ENCODE measurements around the gene ATP1B1. TPM values are rescaled to one million over a fixed set of nuclear protein-coding genes. Genes with fewer than 3 reads are reported as not detected.

ATP1B1 gene
- total RNA-seq, 1 experiment from 2014 or later = 44.4 TPM

GRCh38 chr1:169103480-169103893, 3.0 kb upstream of the ATP1B1 start:
- no peaks in the 10 kb centered on the region; a peak in 1 of 5 replicates for H3K9me3 Mint-ChIP-seq
- Histone ChIP-seq H2BK15ac (ENCODE audit: low read depth, low read length) (no peak overlapping the region), H4K20me1 (ENCODE audit: control insufficient read depth, insufficient read depth, insufficient read length) (no peaks in the 10 kb centered on the region), H3K4ac (ENCODE audit: low read depth, low read length) (no peak overlapping the region), H4K8ac (replicated peaks; ENCODE audit: insufficient read length, low read depth, low read length) (no peak overlapping the region), H4K91ac (ENCODE audit: insufficient read length, low read depth, low read length) (no peak overlapping the region), H4K5ac (ENCODE audit: insufficient read length, low read depth, low read length) (no peak overlapping the region), H3K14ac (ENCODE audit: insufficient read depth, low read length) (no peak overlapping the region; the same call in 1 of the 2 replicates), H3K79me2 (ENCODE audit: insufficient read depth, low read length) (peaks cover 13% of the 10 kb centered on the region; the same call in 1 of the 2 replicates), H2BK20ac (ENCODE audit: low read depth, low read length, poor library complexity, severe bottlenecking) (no peak overlapping the region), H3T11ph (ENCODE audit: low read length) (no peak overlapping the region), H3K23ac (ENCODE audit: insufficient read length, low read depth, low read length) (no peak overlapping the region), H3K27me3 (ENCODE audit: insufficient read depth, low read length) (no peaks in the 10 kb centered on the region), H2BK12ac (ENCODE audit: insufficient read length, low read depth, low read length) (no peak overlapping the region), H3K9ac (ENCODE audit: extremely low read depth, insufficient read length, low read length) (no peak overlapping the region), H3K27ac (ENCODE audit: insufficient read length, low read depth, low read length) (no peak overlapping the region), H2AK5ac (ENCODE audit: insufficient read length, low read length) (no peak overlapping the region), H3K4me1 (ENCODE audit: insufficient read depth, low read length) (peaks cover 13% of the 10 kb centered on the region; the same call in 1 of the 2 replicates), H2BK120ac (ENCODE audit: low read depth, low read length, poor library complexity, severe bottlenecking) (no peak overlapping the region), H3K18ac (ENCODE audit: insufficient read length, low read depth, low read length) (no peak overlapping the region), H2BK5ac (ENCODE audit: insufficient read length, low read length) (no peak overlapping the region), H3K9me3 (ENCODE audit: control insufficient read depth, low read depth, low read length) (no peaks in the 10 kb centered on the region), H3K4me2 (ENCODE audit: insufficient read depth, insufficient read length, low read length) (no peak overlapping the region), H3K23me2 (ENCODE audit: insufficient read length, low read depth, low read length, poor library complexity, severe bottlenecking) (peaks cover 11% of the 10 kb centered on the region), H2AFZ (ENCODE audit: low read length) (no peak overlapping the region), H3K56ac (ENCODE audit: insufficient read length, low read depth, low read length) (no peak overlapping the region), H3K79me1 (ENCODE audit: insufficient read depth, low read depth, low read length, poor library complexity, severe bottlenecking) (no peaks in the 10 kb centered on the region)
- peaks cover 5% of the 10 kb centered on the region for H3K27me3 Mint-ChIP-seq (ENCODE audit: low read depth)
- H3K27ac Mint-ChIP-seq = no peak overlapping the region
- TF ChIP-seq, protein P1, sequence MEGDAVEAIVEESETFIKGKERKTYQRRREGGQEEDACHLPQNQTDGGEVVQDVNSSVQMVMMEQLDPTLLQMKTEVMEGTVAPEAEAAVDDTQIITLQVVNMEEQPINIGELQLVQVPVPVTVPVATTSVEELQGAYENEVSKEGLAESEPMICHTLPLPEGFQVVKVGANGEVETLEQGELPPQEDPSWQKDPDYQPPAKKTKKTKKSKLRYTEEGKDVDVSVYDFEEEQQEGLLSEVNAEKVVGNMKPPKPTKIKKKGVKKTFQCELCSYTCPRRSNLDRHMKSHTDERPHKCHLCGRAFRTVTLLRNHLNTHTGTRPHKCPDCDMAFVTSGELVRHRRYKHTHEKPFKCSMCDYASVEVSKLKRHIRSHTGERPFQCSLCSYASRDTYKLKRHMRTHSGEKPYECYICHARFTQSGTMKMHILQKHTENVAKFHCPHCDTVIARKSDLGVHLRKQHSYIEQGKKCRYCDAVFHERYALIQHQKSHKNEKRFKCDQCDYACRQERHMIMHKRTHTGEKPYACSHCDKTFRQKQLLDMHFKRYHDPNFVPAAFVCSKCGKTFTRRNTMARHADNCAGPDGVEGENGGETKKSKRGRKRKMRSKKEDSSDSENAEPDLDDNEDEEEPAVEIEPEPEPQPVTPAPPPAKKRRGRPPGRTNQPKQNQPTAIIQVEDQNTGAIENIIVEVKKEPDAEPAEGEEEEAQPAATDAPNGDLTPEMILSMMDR (conservative IDR thresholded peaks at IDR 0.05) = no peak
- H3K4me3 Mint-ChIP-seq = no peak overlapping the region
- H3K4me1 Mint-ChIP-seq = peaks cover 32 to 37% of the 10 kb centered on the region in 2 experiments
- peaks cover 0 to 4% (median 0%) of the 10 kb centered on the region in 3 experiments; a peak in 2 of 7 replicates for H3K36me3 Mint-ChIP-seq (ENCODE audit: insufficient read depth in 1 of 3, low read depth in 3 of 3)
- DNase-seq = no peak
- no CpG with 5 or more reads among the region's 6 CpGs for WGBS (ENCODE audit: extremely low coverage, insufficient read length, low lambda C conversion rate)

All from H9 (cell line).